Lower lobe of right lung (tissue), 2 donors: ENCODE results near the gene CDK15. TPM values are rescaled to one million over a fixed set of nuclear protein-coding genes. Genes with fewer than 3 reads are reported as not detected.

Experiments
- ATAC-seq, 2 donors: fragments of 200-7000 bp; cut with Tn5 transposase; one replicate each; pipeline ENCODE4 v1.9.1; 2020 to 2022; ENCODE audit warnings: mild to moderate bottlenecking in 2 of 2, moderate library complexity in 2 of 2
- DNase-seq: peaks from one replicate; pipeline ENCODE4 v3.0.0-alpha.2; 2020
- H3K27ac ChIP-seq: fragments of 200-600 bp; one replicate; pipeline ENCODE4 v1.8.0; 2022
- H3K27me3 ChIP-seq: fragments of 200-600 bp; one replicate; pipeline ENCODE4 v1.8.0; 2022; ENCODE audit warnings: low read depth
- H3K36me3 ChIP-seq: fragments of 200-600 bp; one replicate; pipeline ENCODE4 v1.8.0; 2022; ENCODE audit warnings: mild to moderate bottlenecking
- H3K4me1 ChIP-seq: fragments of 200-600 bp; one replicate; pipeline ENCODE4 v1.8.0; 2022
- H3K4me3 ChIP-seq: fragments of 200-600 bp; one replicate; pipeline ENCODE4 v1.8.0; 2022; ENCODE audit warnings: mild to moderate bottlenecking
- H3K9me3 ChIP-seq: fragments of 200-600 bp; one replicate; pipeline ENCODE4 v1.8.0; 2022
- CTCF ChIP-seq: fragments of 200-600 bp; IDR thresholded peaks from one replicate; pipeline ENCODE4 v1.8.0; 2022; ENCODE audit warnings: antibody characterized with exemption, mild to moderate bottlenecking
- intact Hi-C: fragments of 100-400 bp; cut with DNase I; formaldehyde crosslinking; loops from one replicate; pipeline ENCODE4 v1.11.0; 2022
- total RNA-seq: library from RNA; stranded (reverse); fragmentation: NEBNext Ultra II Directional; extraction: Animal tissue kit (Norgen Biotek cat#: 25700); gene quantifications from one replicate; pipeline ENCODE4 v1.2.1, GENCODE V29; 2021
- donor health status: DM: no; HTN: yes; CAD: no; lungs with severe emphysema.

Gene CDK15
- total RNA-seq, 1 donor from 2014 or later = 4.5 TPM

GRCh38 chr2:201882353-201883090 is 76.2 kb downstream of the CDK15 start:
- peaks cover 5% of the 10 kb centered on the region for H3K4me1 ChIP-seq
- no peaks in the 10 kb centered on the region for H3K9me3 ChIP-seq
- ATAC-seq (no peak), DNase-seq (no peak)
- H3K27me3 ChIP-seq = peaks cover 11% of the 10 kb centered on the region
- H3K27ac ChIP-seq = no peak overlapping the region
- no peak overlapping the region for H3K4me3 ChIP-seq
- intact Hi-C loops = no loop called here
- TF ChIP-seq CTCF = no peak
- H3K36me3 ChIP-seq = no peaks in the 10 kb centered on the region

GRCh38 chr2:201883606-201884369 is 77.5 kb downstream of the CDK15 start:
- no peak for DNase-seq
- intact Hi-C loops = no loop called here
- Histone ChIP-seq H3K27me3 (peaks cover 19% of the 10 kb centered on the region), H3K4me3 (no peak overlapping the region), H3K4me1 (peaks cover 10% of the 10 kb centered on the region), H3K9me3 (no peaks in the 10 kb centered on the region), H3K27ac (no peak overlapping the region), H3K36me3 (no peaks in the 10 kb centered on the region)
- TF ChIP-seq CTCF = no peak
- ATAC-seq = no peak

- ATAC-seq (no peak), DNase-seq (no peak)
- Histone ChIP-seq H3K4me3 (no peak overlapping the region), H3K27me3 (peaks cover 29% of the 10 kb centered on the region), H3K27ac (no peak overlapping the region), H3K9me3 (no peaks in the 10 kb centered on the region), H3K36me3 (no peaks in the 10 kb centered on the region), H3K4me1 (peaks cover 5% of the 10 kb centered on the region)
- TF ChIP-seq CTCF = no peak
- intact Hi-C loops = no loop called here
These were observed 80.2 kb downstream of the CDK15 start for GRCh38 chr2:201886504-201886903.

GRCh38 chr2:201887773-201888425 is 81.6 kb downstream of the CDK15 start:
- peaks cover 25% of the 10 kb centered on the region for H3K27me3 ChIP-seq
- DNase-seq (no peak), ATAC-seq (no peak)
- no peaks in the 10 kb centered on the region for H3K9me3 ChIP-seq
- no peak for TF ChIP-seq CTCF
- intact Hi-C loops = no loop called here
- no peak overlapping the region for H3K27ac ChIP-seq
- H3K4me1 ChIP-seq = peaks cover 5% of the 10 kb centered on the region
- H3K4me3 ChIP-seq = peak overlapping the region; percentile 38
- H3K36me3 ChIP-seq = no peaks in the 10 kb centered on the region

GRCh38 chr2:201888426-201888800 is 82.1 kb downstream of the CDK15 start:
- Histone ChIP-seq H3K4me3 (peak overlapping the region; percentile 38), H3K27ac (no peak overlapping the region), H3K36me3 (no peaks in the 10 kb centered on the region), H3K4me1 (peaks cover 5% of the 10 kb centered on the region), H3K9me3 (no peaks in the 10 kb centered on the region), H3K27me3 (peaks cover 24% of the 10 kb centered on the region)
- intact Hi-C loops = no loop called here
- ATAC-seq (no peak), DNase-seq (no peak)
- TF ChIP-seq CTCF = no peak
